Globus pallidus (tissue), 1 donor: ENCODE results near the gene PTPRG.
"Not testable (repeated sequence)": the region's sequence is repeated elsewhere in the genome, so short reads cannot be mapped to it uniquely, and the experiment has no call there.

Experiments
- DNase-seq: peaks from one replicate; pipeline ENCODE4 v3.0.0-alpha.2; 2015; ENCODE audit warnings: low spot score

Gene PTPRG

DNA sequence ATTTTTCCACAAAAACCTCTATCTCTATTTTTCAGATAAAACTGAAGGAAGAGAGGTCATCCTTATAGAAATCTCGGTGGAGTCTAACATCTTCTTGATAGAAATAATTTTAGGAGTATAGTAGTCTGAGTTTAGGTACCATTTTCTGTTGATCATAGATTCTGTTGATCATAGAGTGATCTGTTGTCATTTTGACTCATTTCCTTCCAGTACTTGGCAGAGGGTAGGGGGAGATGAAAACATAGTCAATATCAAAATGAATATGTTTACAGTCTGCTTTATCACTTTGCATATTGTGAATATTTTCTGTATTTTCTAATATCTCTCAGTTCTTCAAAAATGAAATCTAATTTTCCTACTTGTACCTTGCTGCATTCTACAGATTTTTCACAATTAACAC is 458.5 kb downstream of the PTPRG start:
- no peak for DNase-seq

DNA sequence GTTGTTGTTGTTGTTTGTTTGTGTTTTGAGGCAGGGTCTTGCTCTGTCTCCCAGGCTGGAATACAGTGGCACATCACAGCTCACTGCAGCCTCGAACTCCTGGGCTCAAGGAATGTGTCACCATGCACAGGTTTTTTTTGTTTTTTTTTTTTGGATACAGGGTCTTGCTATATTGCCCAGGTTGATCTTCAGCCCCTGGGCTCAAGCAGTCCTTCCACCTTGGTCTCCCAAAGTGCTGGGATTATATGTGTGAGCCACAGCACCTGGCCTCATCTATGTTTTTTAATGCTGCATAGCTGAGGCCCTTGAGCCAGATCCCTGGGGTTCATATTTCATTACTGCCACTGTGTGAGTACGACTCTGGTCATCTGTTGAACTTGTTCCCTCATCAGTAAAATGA is 459.3 kb downstream of the PTPRG start:
- DNase-seq: no peak

DNA sequence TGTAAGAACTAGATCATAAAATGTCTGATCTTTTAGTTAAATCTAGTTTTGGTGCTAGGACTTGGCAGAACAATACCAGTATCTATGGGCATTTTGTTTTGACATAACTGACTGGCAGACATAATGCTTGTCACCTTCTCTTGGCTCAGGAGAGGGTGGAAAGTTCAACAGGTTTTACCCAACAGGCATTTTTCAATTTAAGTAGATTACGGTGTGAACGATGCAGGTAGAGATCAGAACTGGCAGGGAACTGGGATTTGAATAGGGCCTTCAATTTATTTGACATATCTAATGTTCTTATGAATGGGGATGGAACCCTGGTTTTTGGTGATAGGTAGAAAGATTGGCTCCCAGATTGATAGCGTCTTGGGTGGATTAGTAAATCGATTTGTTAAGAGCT is 460.9 kb downstream of the PTPRG start:
- DNase-seq: no peak

DNA sequence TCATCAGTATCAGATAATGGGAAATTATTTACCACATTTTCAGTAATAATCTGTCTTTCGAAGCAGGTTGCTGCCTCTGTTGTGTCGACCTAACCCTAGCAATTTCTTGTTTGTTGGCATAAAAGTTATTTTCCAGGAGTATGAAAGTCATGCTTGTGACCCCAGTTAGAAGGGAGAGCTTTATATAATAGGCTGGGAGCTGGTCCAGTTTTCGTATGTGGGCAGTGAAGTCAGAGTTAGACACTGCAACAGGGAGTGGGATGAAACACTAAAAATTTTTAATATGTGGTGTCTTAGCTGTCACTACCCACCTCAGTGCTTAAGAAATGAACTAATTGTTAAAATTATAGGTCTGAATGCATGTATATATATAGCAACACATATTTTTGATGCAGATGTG is 463.5 kb downstream of the PTPRG start:
- no peak for DNase-seq

DNA sequence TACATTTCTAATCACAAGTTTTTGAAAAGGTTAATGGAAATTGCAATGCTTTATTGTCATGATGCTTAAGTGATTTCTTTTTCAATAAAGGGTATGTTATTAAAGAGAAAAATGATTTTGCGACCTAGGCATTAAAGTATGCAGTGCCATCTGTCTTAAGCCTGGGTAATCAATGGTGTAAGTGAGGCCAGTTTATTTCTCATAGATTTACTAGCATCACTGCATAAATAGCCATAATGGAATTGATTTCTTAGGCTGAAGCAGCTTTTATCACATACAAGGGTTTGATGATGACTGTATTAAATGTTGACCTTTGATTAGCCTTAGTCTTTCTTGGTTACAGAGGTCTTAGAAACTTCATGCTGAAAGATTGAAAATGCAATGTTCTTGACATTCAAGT is 464.5 kb downstream of the PTPRG start:
- no peak for DNase-seq

DNA sequence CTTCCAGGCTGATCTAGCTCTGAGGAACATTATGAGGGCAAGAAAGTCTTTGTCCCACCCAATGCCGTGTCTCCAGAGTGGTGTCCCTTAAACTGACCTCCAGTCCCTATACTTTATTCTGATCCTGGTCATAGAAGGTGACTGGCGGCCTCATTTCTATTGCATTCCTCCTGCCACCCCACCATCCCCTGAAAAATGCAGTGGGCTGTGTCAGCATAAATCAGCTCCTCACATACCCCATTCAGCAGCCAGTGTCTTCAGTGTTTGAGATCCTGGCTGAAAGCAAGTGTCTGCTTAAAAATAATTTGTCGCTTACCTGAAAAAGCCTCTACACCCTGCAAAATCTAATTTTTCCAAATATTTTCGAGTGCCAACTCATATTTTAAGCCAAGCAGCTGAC is 465.9 kb downstream of the PTPRG start:
- no peak for DNase-seq

DNA sequence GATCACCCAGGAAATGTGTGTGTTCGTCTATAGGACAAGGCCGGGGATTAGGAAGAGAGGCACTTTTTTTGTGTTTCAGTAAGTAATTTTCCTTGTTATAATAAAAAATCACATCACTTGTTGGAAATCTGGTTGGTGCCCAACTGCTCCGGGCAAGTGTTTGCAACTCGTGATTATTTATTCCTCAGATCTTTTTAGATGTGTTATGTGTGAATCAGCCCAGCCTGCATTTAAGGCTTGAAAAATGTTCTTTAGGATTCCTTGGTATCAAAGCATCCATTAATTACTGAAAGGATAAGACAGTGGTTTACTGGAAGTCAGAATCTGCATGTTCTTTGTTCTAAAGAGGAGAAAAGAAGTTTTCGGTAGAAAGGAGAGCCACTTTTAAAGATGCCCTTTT is 466.4 kb downstream of the PTPRG start:
- peak; percentile 6 for DNase-seq

DNA sequence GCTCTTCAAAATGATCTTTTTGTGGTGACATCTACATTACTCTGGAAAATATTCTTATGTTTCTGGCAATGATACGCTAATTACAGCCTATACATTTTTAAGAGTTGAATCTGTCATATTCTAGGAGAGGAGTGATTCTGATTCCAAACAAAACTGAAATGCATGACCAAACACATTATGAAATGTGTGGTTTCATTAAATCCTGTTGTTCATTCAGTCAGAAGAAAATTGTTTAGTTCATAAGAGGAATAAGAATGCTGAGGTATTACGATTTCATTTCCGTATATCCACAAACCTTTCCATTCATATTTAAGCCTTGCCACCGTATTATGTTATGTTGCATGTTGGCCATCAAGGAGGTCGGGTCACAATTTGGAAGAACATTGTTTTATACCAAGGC is 466.9 kb downstream of the PTPRG start:
- DNase-seq: no peak

DNA sequence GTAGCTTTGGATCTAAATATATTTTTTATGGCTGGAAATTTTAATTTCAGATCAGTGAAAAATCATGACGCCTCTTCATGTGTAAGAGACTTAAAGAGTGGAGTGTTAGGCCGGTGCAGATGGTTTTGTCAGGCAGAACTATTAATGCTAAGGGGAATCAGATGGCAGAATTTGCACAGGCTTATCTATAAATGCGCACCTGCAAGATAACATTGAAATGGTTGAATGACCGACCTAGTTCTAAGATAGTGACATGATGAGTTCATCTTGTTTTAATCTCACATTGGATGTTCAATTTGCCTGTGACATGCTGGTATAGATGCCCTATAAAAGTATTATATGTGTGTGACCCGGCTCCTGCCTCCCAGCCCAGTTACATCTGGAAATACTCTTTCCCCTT is 471.4 kb downstream of the PTPRG start:
- DNase-seq: no peak

DNA sequence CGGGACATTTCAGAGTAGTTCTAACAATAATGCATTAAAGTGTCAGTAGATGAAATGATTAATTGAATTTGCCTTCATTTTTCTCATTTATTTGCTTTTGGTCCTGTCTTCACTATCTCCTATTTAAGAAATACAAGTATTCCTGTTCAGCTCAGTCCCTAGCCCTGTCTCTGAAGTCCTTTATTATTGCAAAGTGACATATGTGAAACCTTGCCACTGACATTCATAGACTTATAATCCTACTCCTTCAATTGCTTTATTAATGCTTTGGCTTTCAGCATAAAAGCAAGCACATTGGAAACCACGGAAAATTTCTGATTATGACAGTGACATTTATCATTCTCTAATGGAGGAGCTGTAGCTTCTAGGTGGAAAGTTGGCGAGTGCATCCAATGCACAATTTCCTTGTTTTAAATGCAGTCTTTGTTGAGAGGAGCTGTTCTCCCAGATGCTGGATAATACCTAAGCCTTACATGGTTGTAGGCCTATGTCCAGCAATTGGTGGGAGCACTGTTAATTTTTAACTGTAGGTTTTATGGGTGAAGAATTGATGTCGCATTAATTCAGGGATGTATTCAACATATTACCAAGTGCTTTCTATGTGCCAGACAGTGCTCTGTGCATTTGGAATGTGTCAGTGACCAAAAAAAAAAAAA is 474.2 kb downstream of the PTPRG start:
- no peak for DNase-seq

DNA sequence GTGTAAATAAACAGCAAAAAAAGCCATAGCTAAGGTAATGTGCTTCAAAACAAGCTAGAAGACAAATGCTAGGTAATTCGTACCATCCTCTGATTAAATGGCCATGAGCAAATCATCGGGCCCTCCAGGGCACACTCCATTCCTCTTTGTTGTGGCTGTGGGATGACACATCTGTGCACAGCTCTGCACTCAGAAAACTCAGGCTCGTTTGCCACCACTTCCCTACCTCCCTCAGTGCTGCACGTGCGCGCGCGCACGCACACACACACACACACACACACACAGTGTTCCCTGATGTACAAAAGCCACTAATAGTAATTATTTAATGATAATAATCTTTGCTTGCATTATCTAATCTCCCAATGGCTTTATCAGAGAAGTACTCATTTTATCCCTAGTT is 475.4 kb downstream of the PTPRG start:
- no peak for DNase-seq

DNA sequence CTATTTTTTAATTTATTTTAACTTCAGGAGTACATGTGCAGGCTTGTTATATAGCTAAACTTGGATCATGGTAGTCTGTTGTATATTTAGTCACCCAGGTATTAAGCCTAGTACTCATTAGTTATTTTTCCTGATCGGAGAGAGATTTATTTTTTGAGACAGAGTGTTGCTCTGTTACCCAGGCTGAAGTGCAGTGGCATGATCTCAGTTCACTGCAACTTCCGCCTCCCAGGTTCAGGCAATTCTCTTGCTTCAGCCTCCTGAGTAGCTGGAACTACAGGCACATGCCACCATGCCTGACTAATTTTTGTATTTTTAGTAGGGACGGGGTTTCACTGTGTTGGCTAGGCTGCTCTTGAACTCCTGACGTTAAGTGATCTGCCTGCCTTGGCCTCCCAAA is 477.4 kb downstream of the PTPRG start:
- not testable (repeated sequence) for DNase-seq

DNA sequence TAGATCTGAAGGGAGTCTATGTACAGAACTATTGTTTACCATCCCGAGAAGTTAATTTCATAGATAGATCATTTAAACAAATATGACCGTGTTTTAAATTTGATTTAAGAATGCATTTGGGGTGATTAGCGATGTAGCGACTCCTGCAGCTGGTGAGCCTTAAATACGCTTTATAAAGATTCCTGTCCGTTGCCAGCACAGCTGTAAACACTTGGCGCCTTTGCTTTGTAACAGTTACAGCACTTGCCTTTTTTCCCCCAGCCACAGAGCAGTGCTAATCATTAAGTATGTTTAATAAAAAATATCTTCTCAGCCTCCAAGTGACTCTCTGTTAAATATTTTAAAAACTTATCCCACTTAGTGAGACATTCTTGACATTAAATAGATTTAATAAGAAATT is 478.2 kb downstream of the PTPRG start:
- no peak for DNase-seq

DNA sequence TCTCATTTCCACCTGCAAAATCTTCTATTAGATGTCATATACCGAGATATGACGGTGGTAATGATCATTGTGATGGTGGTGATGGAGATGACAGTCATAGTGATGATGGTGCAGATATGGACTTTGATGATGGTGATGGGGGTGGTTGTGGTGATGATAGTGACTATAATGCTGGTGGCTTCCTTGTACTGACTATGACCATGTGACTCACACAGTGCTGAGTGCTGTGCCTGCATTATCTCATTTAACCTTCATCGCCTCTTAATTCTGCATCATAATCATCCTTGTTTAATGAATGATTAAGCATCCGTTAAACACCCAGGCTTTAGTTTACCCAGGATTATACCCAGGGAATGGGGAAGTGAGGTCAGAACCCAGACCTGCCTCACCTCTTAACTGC is 480.3 kb downstream of the PTPRG start:
- DNase-seq: no peak

DNA sequence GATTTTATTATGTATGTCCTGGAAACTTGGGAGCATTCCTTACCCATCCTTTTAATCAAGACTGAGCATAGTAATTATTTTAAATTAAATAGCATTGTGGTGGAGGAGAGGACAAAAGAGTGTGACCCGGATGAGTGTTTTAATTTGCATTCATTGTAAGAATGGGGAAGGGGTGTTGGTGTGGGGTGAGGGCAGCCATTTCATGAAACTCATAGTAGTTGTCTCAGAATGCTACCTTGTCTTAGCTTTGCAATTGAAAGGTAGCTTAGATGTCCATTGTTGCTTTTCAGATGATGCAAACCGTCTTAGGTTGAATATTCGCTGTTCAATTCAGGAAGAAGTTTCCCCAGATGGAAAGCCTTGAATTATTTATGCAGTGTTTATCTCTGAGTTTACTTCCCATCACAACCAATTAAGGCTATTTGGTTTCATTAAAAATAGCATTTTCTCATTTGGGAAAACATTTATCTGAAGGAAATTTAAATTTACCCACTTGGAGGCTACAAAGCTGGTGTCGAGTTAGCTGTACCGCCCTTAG is 483.6 kb downstream of the PTPRG start:
- no peak for DNase-seq

DNA sequence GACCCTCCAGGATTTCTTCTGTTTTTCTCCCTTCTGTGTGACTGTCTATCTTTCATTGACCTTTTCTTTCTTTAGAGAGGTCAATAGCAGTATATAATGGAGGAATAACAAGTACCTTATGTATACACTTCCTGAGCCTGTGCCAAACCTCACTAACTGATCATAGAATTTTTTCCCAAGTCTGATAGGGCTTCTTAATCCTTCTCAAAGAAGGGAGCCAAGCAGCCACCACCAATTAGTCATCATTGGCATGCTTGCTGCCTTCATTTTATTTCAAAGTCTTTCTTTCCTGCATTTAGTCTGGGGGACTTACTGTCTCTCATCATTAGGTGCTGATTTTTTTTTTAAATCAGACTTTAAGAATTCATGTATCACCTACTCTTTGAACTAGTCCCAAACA is 485.0 kb downstream of the PTPRG start:
- no peak for DNase-seq

DNA sequence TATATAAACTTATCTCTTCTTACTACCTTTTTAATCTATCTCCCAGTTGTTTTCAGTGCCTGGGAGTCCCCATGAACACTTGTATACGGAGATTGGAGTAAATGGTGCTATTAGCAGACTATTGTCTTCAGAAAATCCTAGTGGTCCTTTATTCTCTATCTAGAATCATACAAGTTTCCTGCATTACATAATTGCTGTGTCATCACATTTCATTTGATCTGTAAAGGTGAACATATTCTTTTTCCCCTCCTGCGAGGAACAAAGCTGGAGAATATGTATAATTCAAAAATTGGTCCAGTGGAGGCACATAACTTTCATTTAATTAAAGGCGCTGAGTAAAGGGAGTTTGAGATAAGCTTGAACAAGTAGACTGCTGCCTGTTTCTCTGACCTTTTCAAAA is 487.2 kb downstream of the PTPRG start:
- no peak for DNase-seq

DNA sequence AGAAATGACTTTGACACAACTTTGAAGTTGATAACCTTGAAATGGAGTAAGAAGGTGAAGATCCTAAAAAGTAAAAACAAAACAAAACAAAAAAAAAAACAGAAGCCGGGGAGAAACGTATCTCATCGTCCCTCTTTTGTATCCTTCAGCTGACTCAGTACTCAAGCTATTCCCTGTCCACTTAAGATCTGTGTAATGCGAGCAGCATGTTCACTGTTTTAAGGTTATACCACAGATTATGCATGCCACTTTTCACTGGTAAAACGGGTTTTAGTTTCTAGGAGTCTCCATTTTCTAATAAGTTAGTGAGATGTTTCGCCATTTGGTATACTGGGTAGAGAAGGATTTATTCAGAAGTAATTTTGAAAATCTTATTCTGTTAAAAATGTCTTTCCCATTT is 487.7 kb downstream of the PTPRG start:
- no peak for DNase-seq

DNA sequence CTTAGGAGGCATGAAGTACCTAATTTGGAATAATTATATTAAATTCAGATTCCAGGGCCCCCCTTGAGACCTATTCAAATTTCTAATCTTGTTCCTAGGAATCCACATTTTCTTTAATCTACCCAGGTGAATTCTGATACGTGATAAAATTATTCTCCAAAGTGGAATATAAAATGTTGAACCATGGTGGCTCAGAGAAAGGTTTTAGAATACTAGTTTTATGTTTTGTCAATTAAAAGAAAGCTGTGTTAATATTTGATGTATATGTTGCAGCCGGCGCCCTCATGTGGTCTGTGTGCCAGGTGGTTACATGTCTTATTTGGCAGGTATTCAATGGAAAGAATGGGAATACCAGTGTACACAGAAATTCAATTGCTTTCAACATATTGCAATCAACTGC is 490.1 kb downstream of the PTPRG start:
- no peak for DNase-seq

DNA sequence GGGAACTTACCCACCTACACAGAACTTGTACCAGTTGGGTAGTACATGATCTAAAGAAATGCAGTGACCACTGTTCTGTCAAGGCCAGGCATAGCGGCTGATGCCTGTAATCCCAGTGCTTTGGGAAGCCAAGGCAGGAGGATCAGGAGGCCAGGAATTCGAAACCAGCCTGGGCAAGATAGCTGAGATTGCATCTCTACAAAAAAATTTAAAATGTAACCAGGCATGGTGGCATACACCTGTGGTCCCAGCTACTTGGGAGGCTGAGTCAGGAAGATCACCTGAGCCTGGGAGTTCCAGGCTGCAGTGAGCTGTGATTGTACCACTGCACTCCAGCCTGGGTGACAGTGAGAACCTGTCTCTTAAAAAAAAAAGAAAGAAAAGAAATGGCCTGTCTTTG is 491.0 kb downstream of the PTPRG start:
- no peak for DNase-seq

DNA sequence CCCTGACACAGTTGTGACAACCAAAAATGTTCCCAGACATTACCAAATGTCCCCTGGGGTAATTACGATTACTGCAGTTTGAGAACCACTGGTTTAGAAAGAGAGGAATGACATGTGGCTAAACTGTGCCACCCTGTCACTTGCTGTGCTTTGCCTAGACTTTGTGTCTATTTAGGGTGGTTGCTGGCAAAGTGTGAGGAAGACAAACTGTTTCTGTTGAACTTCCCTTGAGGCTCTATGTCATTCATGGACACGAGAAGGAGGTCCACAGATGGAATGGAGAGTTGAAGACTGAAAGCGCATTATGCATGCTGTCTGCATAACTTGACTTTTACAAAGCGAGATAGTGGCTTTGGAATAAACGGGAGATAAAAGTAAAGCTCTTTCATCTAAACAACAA is 495.3 kb downstream of the PTPRG start:
- no peak for DNase-seq

DNA sequence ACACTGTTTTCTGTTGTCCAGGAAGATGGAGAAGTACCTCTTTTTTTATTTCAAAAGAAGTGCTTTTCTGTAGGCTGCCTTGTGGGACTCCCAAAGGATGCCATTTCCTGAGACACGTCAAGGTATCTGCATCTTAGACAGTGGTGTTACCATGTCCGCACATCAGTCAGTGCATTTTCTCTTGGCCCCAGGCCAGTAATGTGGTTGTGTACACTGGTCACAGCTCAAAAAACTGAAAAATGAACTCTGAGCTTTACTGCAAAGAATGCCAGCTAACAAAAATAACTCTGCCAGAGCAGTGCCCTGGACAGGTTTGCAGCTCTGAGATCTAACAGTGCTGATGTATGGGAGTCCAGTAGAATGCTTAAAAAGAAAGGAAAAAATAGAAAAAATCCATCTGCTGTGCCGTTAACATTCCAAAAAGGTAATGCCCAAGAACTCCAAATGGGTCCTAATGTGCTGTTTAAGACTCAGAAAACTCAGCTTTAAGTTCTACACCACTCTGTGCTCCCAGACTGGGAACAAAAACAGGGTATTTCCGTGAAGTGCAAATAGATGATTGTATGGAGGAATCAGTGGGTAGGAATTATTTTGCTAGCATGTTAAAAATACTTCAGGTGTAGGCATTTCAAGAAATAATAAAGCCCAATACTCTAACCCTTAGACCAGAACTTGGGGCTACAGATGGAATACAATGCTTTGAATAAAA is 496.1 kb downstream of the PTPRG start:
- DNase-seq: no peak

DNA sequence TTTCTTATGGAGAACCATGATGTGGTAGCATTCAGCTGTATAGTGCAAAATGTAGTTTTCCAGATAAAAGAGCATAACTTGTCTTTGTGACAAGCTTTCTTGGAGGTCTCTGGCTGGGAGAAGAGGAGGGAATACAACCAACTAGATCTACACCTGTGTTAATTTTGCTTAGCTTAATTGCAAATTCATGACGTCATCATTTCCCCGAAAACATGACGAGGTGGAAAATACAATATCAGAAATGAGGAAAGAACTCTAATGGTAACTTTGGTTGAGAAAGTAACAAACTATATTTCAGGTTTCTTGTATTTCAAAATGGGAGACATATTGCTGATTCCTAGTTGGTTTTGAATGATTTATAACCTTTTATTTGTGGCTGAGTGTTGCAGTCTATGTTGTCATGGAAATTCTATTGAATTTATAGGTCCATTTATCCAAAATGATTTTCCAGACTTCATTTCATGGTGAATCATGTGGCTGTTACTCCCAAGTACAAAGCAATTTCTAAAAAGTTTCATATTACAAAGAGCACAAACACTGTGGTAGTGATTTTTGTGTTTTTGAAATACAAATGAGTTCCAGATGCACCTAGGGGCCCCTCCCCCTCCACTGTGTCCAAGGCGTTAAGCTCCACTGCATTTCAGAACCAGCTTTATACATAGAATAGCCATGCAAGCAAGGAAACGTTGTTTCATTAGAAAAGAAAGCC is 504.8 kb downstream of the PTPRG start:
- DNase-seq: no peak
